A549 (cell line): ENCODE measurements around the gene MEF2B. TPM values are rescaled to one million over a fixed set of nuclear protein-coding genes. Genes with fewer than 3 reads are reported as not detected.

ENCODE experiments used
- ATAC-seq, 2 experiments: fragments of 200-7000 bp in 1 of 2; fragments of >200 bp in 1 of 2; cut with Nextera tagmentation in 1 of 2; cut with Tn5 transposase in 1 of 2; 3 replicates each; pipeline versions ENCODE4 v1.8.0 to v1.9.1; 2018 to 2020; ENCODE audit warnings: mild to moderate bottlenecking in 1 of 2, moderate library complexity in 1 of 2
- CTCF ChIA-PET: fragments of 300-600 bp; sonication (Branson Sonifier 250); formaldehyde crosslinking; extraction: SDS; loops from one replicate; lab custom pipeline; 2021; ENCODE audit warnings: antibody characterized with exemption, inconsistent platforms; lab: Yijun Ruan, JAX
- POLR2A ChIA-PET: fragments of 350-600 bp; formaldehyde crosslinking; extraction: SDS; loops from one replicate; lab custom pipeline; 2021; ENCODE audit warnings: antibody characterized with exemption, inconsistent platforms; lab: Yijun Ruan, JAX
- DNase-seq, 2 experiments: peaks; one replicate each; pipeline versions ENCODE4 v3.0.0 to v3.0.0-alpha.2; 2011 to 2016; ENCODE audit warnings: low read depth in 1 of 2, low spot score in 1 of 2
- FAIRE-seq: peaks from 2 replicates; lab custom pipeline; 2011; peaks lifted over from hg19 to GRCh38; lab: Jason Lieb, UNC
- H3K27ac ChIP-seq, 2 experiments: fragments of >200 bp; sonication (Bioruptor Twin); formaldehyde crosslinking; 3 replicates each; pipeline ENCODE4 v1.5.1; 2016 to 2017
- H3K4me1 ChIP-seq: fragments of >200 bp; sonication (Bioruptor Twin); formaldehyde crosslinking; 3 replicates; pipeline ENCODE4 v1.6.1; 2016
- H3K4me2 ChIP-seq: fragments of >200 bp; sonication (Bioruptor Twin); formaldehyde crosslinking; 3 replicates; pipeline ENCODE4 v1.6.1; 2016
- H3K4me3 ChIP-seq: fragments of >200 bp; sonication (Bioruptor Twin); formaldehyde crosslinking; 3 replicates; pipeline ENCODE4 v1.5.1; 2016
- H3K9me3 ChIP-seq: fragments of >200 bp; sonication (Bioruptor Twin); formaldehyde crosslinking; 3 replicates; pipeline ENCODE4 v1.6.1; 2016
- CEBPB ChIP-seq, 2 experiments: fragments of >200 bp in 1 of 2; sonication (Bioruptor Twin) in 1 of 2; formaldehyde crosslinking in 1 of 2; IDR thresholded peaks; 2 replicates each; pipeline ENCODE4 v1.6.1; 2012 to 2016
- CHD4 ChIP-seq: fragments of 200-600 bp; sonication (generic); IDR thresholded peaks from 2 replicates; pipeline ENCODE4 v1.6.1; 2016; ENCODE audit warnings: antibody characterized with exemption, mild to moderate bottlenecking, borderline replicate concordance
- EHF ChIP-seq: fragments of 250-450 bp; sonication (Bioruptor Pico); IDR thresholded peaks from 2 replicates; pipeline ENCODE4 v1.5.0; 2020; ENCODE audit warnings: mild to moderate bottlenecking
- EP300 ChIP-seq, 2 experiments: fragments of >200 bp; sonication (Bioruptor Twin); formaldehyde crosslinking; IDR thresholded peaks; 2 replicates in 1 of 2; 3 replicates in 1 of 2; pipeline ENCODE4 v1.6.1; 2016 to 2017
- FOSB ChIP-seq: fragments of 250-450 bp; sonication (Bioruptor Pico); IDR thresholded peaks from 2 replicates; pipeline ENCODE4 v1.5.0; 2020; ENCODE audit warnings: mild to moderate bottlenecking, moderate library complexity
- HOXA7 ChIP-seq: fragments of 250-450 bp; sonication (Bioruptor Pico); IDR thresholded peaks from 2 replicates; pipeline ENCODE4 v1.5.0; 2020; ENCODE audit warnings: mild to moderate bottlenecking, moderate library complexity
- HOXB13 ChIP-seq: fragments of 250-450 bp; sonication (Bioruptor Pico); IDR thresholded peaks from 2 replicates; pipeline ENCODE4 v1.5.0; 2020; ENCODE audit warnings: low read depth, mild to moderate bottlenecking, moderate library complexity
- HOXB5 ChIP-seq: fragments of 250-450 bp; sonication (Bioruptor Pico); IDR thresholded peaks from 2 replicates; pipeline ENCODE4 v1.5.0; 2020; ENCODE audit warnings: mild to moderate bottlenecking, moderate library complexity
- KDM1A ChIP-seq: fragments of 200-600 bp; sonication (generic); IDR thresholded peaks from 2 replicates; pipeline ENCODE4 v1.6.1; 2016; ENCODE audit warnings: low read depth, mild to moderate bottlenecking
- KDM5A ChIP-seq: fragments of 200-600 bp; sonication (generic); IDR thresholded peaks from 2 replicates; pipeline ENCODE4 v1.6.1; 2016; ENCODE audit warnings: antibody characterized with exemption, mild to moderate bottlenecking
- MAFK ChIP-seq: fragments of 450-650 bp; IDR thresholded peaks from 2 replicates; pipeline ENCODE4 v1.6.1; 2014; ENCODE audit not compliant: partially characterized antibody
- MAZ ChIP-seq: fragments of 150-350 bp; IDR thresholded peaks from 2 replicates; pipeline ENCODE4 v1.6.1; 2014; ENCODE audit warnings: antibody characterized with exemption, low read depth, low read length, borderline replicate concordance
- NPAS2 ChIP-seq: fragments of 250-450 bp; sonication (Bioruptor Pico); IDR thresholded peaks from 2 replicates; pipeline ENCODE4 v1.8.0; 2022; ENCODE audit warnings: mild to moderate bottlenecking, moderate library complexity, borderline replicate concordance
- PHF8 ChIP-seq: fragments of 200-600 bp; sonication (generic); IDR thresholded peaks from 2 replicates; pipeline ENCODE4 v1.6.1; 2016; ENCODE audit warnings: low read depth, mild to moderate bottlenecking, antibody characterized with exemption, moderate library complexity, borderline replicate concordance
- RARB ChIP-seq: fragments of 250-450 bp; sonication (Bioruptor Pico); IDR thresholded peaks from 2 replicates; pipeline ENCODE4 v1.8.0; 2021; ENCODE audit warnings: mild to moderate bottlenecking, moderate library complexity
- RCOR1 ChIP-seq: fragments of 150-350 bp; IDR thresholded peaks from 2 replicates; pipeline ENCODE4 v1.6.1; 2014; ENCODE audit warnings: antibody characterized with exemption, low read length, low read depth
- RNF2 ChIP-seq: fragments of 200-600 bp; sonication (generic); IDR thresholded peaks from 2 replicates; pipeline ENCODE4 v1.6.1; 2016; ENCODE audit warnings: low read depth, mild to moderate bottlenecking, antibody characterized with exemption, moderate library complexity, borderline replicate concordance
- TP53 ChIP-seq: fragments of 250-450 bp; sonication (Bioruptor Pico); IDR thresholded peaks from 2 replicates; pipeline ENCODE4 v1.5.0; 2021; ENCODE audit warnings: mild to moderate bottlenecking, moderate library complexity
- ZC3H11A ChIP-seq: fragments of 450-650 bp; IDR thresholded peaks from 2 replicates; pipeline ENCODE4 v1.6.1; 2014; ENCODE audit warnings: antibody characterized with exemption, mild to moderate bottlenecking
- ZFP36 ChIP-seq: fragments of 450-650 bp; IDR thresholded peaks from 2 replicates; pipeline ENCODE4 v1.6.1; 2014; ENCODE audit warnings: borderline replicate concordance; ENCODE audit not compliant: partially characterized antibody
- ZNF302 ChIP-seq: fragments of 250-450 bp; sonication (Bioruptor Pico); IDR thresholded peaks from 2 replicates; pipeline ENCODE4 v1.9.0; 2021; ENCODE audit warnings: inconsistent platforms, mild to moderate bottlenecking, moderate library complexity
- ZSCAN20 ChIP-seq: fragments of 250-450 bp; sonication (Bioruptor Pico); IDR thresholded peaks from 2 replicates; pipeline ENCODE4 v1.8.0; 2022; ENCODE audit warnings: mild to moderate bottlenecking, moderate library complexity
- WGBS: methylation state at CpG from one replicate; pipeline ENCODE4 v1.1.6; 2017; ENCODE audit errors: missing lambda C conversion rate; 5-methylcytosine and 5-hydroxymethylcytosine counted together
- polyA plus RNA-seq, 4 experiments: library from polyadenylated mRNA; depleted of rRNA in 3 of 4; stranded (reverse); fragments of >200 nt; fragmentation: RNase III in 1 of 4; extraction: RNeasy Plus Mini Kit Qiagen cat#74134 plus additional on column Dnase treatment in 1 of 4; gene quantifications; 2 replicates in 3 of 4; 3 replicates in 1 of 4; pipeline ENCODE4 v1.2.3, GENCODE V29; 2011 to 2017
- TF ChIP-seq, protein P1 (sequence below): fragments of 250-450 bp; sonication (Bioruptor Pico); IDR thresholded peaks from 2 replicates; pipeline ENCODE4 v1.5.0; 2020; ENCODE audit warnings: low read depth, mild to moderate bottlenecking, moderate library complexity
- TF ChIP-seq, protein P2 (sequence below): fragments of 450-650 bp; IDR thresholded peaks from 2 replicates; pipeline ENCODE4 v1.6.1; 2014; ENCODE audit warnings: antibody characterized with exemption
- TF ChIP-seq, protein P3 (sequence below): fragments of >200 bp; sonication (Bioruptor Twin); formaldehyde crosslinking; IDR thresholded peaks from 3 replicates; pipeline ENCODE4 v1.6.1; 2016
- TF ChIP-seq, protein P4 (sequence below): IDR thresholded peaks from 2 replicates; pipeline ENCODE4 v1.6.1; 2012
- TF ChIP-seq, protein P5 (sequence below): IDR thresholded peaks from 2 replicates; pipeline ENCODE4 v1.6.1; 2012; ENCODE audit warnings: low read depth, borderline replicate concordance

The MEF2B gene
- polyA plus RNA-seq, 2 of the 4 experiments (the other 2 are of a cell fraction): 0.10 to 0.13 TPM

DNA sequence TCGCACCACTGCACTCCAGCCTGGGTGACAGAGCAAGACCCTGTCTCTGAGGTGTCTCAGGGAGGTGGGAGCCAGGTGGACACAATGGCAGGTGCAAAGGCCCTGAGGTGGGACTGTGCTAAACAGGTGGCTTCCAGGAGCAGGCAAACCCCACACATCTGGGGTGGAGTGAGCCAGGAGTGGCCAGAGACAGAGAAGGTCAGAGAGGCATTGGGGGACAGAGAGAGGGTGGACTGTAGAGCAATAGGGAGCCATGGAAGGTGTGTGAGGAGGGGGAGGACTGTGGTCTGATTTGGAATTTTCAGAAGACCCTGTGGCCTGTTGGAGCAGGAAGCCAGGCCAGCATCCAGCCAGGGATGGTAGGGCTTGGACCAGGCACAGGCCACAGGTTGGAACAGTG, 4.7 kb downstream of the MEF2B start:
- POLR2A ChIA-PET: no interaction called here
- H3K4me2 ChIP-seq: no peak overlapping the region
- no peaks in the 10 kb centered on the region for H3K4me1 ChIP-seq
- H3K9me3 ChIP-seq: no peaks in the 10 kb centered on the region
- CTCF ChIA-PET: interaction anchor here (0.6 kb wide), 1 partner anchor 11 kb away, joined by 5 read pairs; no protein-coding TSS in a partner anchor
- DNase-seq: no peak
- no peak for FAIRE-seq
- WGBS: 88% methylated on average over 1 of the region's 1 CpG
- ATAC-seq: no peak
- no peak overlapping the region for H3K27ac ChIP-seq
- no peak for TF ChIP-seq HOXB5 (CRISPR knock-in tag)
- TF ChIP-seq, protein P1, sequence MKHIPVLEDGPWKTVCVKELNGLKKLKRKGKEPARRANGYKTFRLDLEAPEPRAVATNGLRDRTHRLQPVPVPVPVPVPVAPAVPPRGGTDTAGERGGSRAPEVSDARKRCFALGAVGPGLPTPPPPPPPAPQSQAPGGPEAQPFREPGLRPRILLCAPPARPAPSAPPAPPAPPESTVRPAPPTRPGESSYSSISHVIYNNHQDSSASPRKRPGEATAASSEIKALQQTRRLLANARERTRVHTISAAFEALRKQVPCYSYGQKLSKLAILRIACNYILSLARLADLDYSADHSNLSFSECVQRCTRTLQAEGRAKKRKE: no peak
- no peak for TF ChIP-seq CHD4
- no peak for TF ChIP-seq KDM1A
- TF ChIP-seq ZNF302: no peak
- no peak for TF ChIP-seq ZSCAN20 (CRISPR knock-in tag)
- TF ChIP-seq MAFK: no peak
- no peak for TF ChIP-seq CEBPB (IDR thresholded peaks at IDR 0.05)
- no peak for TF ChIP-seq HOXB13
- TF ChIP-seq RARB: no peak
- no peak for TF ChIP-seq ZC3H11A
- TF ChIP-seq, all 56 proteins: peak for 0
- no peak overlapping the region for H3K4me3 ChIP-seq

DNA sequence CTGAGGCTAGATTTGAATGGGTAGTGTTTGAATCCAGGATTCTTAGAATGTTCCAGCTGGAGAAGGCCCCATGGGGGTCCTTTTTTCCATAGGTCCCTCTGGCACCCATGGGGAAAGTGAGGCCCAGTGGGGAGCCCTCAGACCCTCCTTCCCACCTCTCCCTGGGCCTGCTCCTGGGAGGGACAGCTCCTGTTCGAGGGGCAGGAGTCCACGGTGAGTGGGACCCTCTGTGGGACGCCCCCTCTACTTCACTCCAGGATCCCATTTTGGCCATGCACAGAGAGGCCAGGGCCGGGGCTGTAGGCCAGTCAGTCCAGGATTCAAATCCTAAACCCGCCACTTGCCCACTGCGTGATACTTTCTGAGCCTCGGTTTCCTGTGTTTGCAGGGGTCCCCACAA, 7.6 kb downstream of the MEF2B start:
- H3K4me3 ChIP-seq: no peak overlapping the region
- DNase-seq (no peak), ATAC-seq (no peak), FAIRE-seq (no peak)
- POLR2A ChIA-PET: no interaction called here
- TF ChIP-seq, protein P2, sequence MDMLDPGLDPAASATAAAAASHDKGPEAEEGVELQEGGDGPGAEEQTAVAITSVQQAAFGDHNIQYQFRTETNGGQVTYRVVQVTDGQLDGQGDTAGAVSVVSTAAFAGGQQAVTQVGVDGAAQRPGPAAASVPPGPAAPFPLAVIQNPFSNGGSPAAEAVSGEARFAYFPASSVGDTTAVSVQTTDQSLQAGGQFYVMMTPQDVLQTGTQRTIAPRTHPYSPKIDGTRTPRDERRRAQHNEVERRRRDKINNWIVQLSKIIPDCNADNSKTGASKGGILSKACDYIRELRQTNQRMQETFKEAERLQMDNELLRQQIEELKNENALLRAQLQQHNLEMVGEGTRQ: no peak
- TF ChIP-seq FOSB (CRISPR knock-in tag) (no peak), RNF2 (no peak), HOXA7 (CRISPR knock-in tag) (no peak), EHF (CRISPR knock-in tag) (no peak), EP300 (IDR thresholded peaks at IDR 0.05) (no peak), PHF8 (no peak), RCOR1 (no peak), NPAS2 (no peak), KDM5A (no peak), MAZ (no peak), ZFP36 (no peak), RARB (no peak), CEBPB (IDR thresholded peaks at IDR 0.05) (no peak), HOXB5 (CRISPR knock-in tag) (no peak), TP53 (CRISPR knock-in tag) (no peak)
- TF ChIP-seq, protein P3, sequence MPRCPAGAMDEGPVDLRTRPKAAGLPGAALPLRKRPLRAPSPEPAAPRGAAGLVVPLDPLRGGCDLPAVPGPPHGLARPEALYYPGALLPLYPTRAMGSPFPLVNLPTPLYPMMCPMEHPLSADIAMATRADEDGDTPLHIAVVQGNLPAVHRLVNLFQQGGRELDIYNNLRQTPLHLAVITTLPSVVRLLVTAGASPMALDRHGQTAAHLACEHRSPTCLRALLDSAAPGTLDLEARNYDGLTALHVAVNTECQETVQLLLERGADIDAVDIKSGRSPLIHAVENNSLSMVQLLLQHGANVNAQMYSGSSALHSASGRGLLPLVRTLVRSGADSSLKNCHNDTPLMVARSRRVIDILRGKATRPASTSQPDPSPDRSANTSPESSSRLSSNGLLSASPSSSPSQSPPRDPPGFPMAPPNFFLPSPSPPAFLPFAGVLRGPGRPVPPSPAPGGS: no peak
- TF ChIP-seq, protein P4, sequence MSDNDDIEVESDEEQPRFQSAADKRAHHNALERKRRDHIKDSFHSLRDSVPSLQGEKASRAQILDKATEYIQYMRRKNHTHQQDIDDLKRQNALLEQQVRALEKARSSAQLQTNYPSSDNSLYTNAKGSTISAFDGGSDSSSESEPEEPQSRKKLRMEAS: no peak
- TF ChIP-seq, protein P5, sequence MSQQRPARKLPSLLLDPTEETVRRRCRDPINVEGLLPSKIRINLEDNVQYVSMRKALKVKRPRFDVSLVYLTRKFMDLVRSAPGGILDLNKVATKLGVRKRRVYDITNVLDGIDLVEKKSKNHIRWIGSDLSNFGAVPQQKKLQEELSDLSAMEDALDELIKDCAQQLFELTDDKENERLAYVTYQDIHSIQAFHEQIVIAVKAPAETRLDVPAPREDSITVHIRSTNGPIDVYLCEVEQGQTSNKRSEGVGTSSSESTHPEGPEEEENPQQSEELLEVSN: no peak
- no peaks in the 10 kb centered on the region for H3K9me3 ChIP-seq
- H3K4me1 ChIP-seq: no peaks in the 10 kb centered on the region
- no peak overlapping the region for H3K27ac ChIP-seq
- no peak overlapping the region for H3K4me2 ChIP-seq
- WGBS: 88% methylated on average over 7 of the region's 7 CpGs
- CTCF ChIA-PET: interaction anchor here (0.6 to 1.4 kb wide), 2 partner anchors 22 to 37 kb away, joined by 3 to 4 read pairs; no protein-coding TSS in a partner anchor
